ENCODE data around the gene NAV2.

- TF ChIP-seq CTCF (optimal IDR thresholded peaks at IDR 0.05 in 1 of 3, IDR thresholded peaks at IDR 0.05 in 1 of 3, conservative IDR thresholded peaks at IDR 0.05 in 1 of 3; ENCODE audit: extremely low read depth in 1 of 3, insufficient read depth in 2 of 3, low read length in 3 of 3) (no peak), EZH2 (IDR thresholded peaks at IDR 0.05; ENCODE audit: low read length) (no peak)
Measured at GRCh38 chr11:19792510-19792909, 79.9 kb downstream of the NAV2 start.
